22Rv1 (cell line): ENCODE data around the gene ATOX1.

Source experiments
- H3K27ac ChIP-seq: fragments of 450-650 bp; 2 replicates; pipeline ENCODE4 v1.5.1; 2017
- CTCF ChIP-seq: fragments of 450-650 bp; IDR thresholded peaks from 2 replicates; pipeline ENCODE4 v1.5.1; 2017; ENCODE audit warnings: mild to moderate bottlenecking
- ZFX ChIP-seq: fragments of 450-650 bp; IDR thresholded peaks from 2 replicates; pipeline ENCODE4 v1.6.1; 2017; ENCODE audit warnings: antibody characterized with exemption, borderline replicate concordance

ATOX1 gene

GRCh38 chr5:151745071-151745705 lies 13.2 kb downstream of the ATOX1 start:
- TF ChIP-seq CTCF (no peak), ZFX (no peak)
- H3K27ac ChIP-seq: no peak overlapping the region

GRCh38 chr5:151743530-151743929 lies 14.9 kb downstream of the ATOX1 start:
- no peak for TF ChIP-seq CTCF
- TF ChIP-seq ZFX: no peak
- H3K27ac ChIP-seq: no peak overlapping the region

- H3K27ac ChIP-seq: no peak overlapping the region
- TF ChIP-seq CTCF (peak; percentile 48), ZFX (no peak)
These were observed 15.5 kb downstream of the ATOX1 start for GRCh38 chr5:151742870-151743294.

GRCh38 chr5:151741678-151742423 lies 16.6 kb downstream of the ATOX1 start:
- no peak overlapping the region for H3K27ac ChIP-seq
- TF ChIP-seq CTCF (no peak), ZFX (no peak)

- TF ChIP-seq CTCF: peak; percentile 49; the same call in 1 of the 2 replicates
- no peak for TF ChIP-seq ZFX
- no peak overlapping the region for H3K27ac ChIP-seq
These were observed 17.5 kb downstream of the ATOX1 start for GRCh38 chr5:151740958-151741373.

- no peak overlapping the region for H3K27ac ChIP-seq
- TF ChIP-seq ZFX (no peak), CTCF (peak; percentile 86)
These were observed 18.0 kb downstream of the ATOX1 start for GRCh38 chr5:151740336-151740942.

GRCh38 chr5:151739939-151740335 lies 18.5 kb downstream of the ATOX1 start:
- no peak for TF ChIP-seq ZFX
- no peak for TF ChIP-seq CTCF
- no peak overlapping the region for H3K27ac ChIP-seq
